CD4-positive, alpha-beta T cell (primary cell): Measurements from ENCODE around the gene FHDC1. TPM values are rescaled to one million over a fixed set of nuclear protein-coding genes. Genes with fewer than 3 reads are reported as not detected.

ENCODE experiments used
- ATAC-seq: fragments of 200-7000 bp; cut with Tn5 transposase; one replicate; pipeline ENCODE4 v1.10.0; 2022; ENCODE audit warnings: mild to moderate bottlenecking; ENCODE audit not compliant: poor library complexity
- CTCF ChIA-PET: fragments of 350-600 bp; sonication (Branson Sonifier 250); formaldehyde crosslinking; loops from one replicate; lab custom pipeline; 2021; ENCODE audit warnings: antibody characterized with exemption, inconsistent platforms; lab: Charles Lee
- POLR2A ChIA-PET: fragments of 350-600 bp; sonication (Branson Sonifier 250); formaldehyde crosslinking; loops from one replicate; lab custom pipeline; 2021; ENCODE audit warnings: antibody characterized with exemption, inconsistent platforms; lab: Charles Lee
- DNase-seq, 14 experiments: peaks; one replicate each; pipeline ENCODE4 v3.0.0-alpha.2; 2013 to 2020; ENCODE audit warnings: mixed read lengths in 2 of 14
- H3K27ac ChIP-seq, 2 donors: one replicate each; pipeline versions ENCODE4 v1.5.1 to v1.7.0; 2013; ENCODE audit warnings: low read length in 2 of 2, low read depth in 1 of 2, mild to moderate bottlenecking in 1 of 2
- H3K27me3 ChIP-seq, 2 experiments: 1 replicate in 1 of 2; 2 replicates in 1 of 2; pipeline versions ENCODE4 v1.6.1 to v1.7.0; 2013; ENCODE audit warnings: low read length in 2 of 2, control low read depth in 1 of 2, mild to moderate bottlenecking in 1 of 2, moderate library complexity in 1 of 2; ENCODE audit not compliant: insufficient read depth in 2 of 2, control insufficient read depth in 1 of 2
- H3K36me3 ChIP-seq: one replicate; pipeline ENCODE4 v1.6.1; 2013; ENCODE audit warnings: low read length, control low read depth; ENCODE audit not compliant: insufficient read depth
- H3K4me1 ChIP-seq: one replicate; pipeline ENCODE4 v1.6.1; 2013; ENCODE audit warnings: low read length, control low read depth; ENCODE audit not compliant: insufficient read depth
- H3K4me3 ChIP-seq: one replicate; pipeline ENCODE4 v1.5.1; 2013; ENCODE audit warnings: mild to moderate bottlenecking, low read length, moderate library complexity
- H3K9me3 ChIP-seq, 2 experiments: 1 replicate in 1 of 2; 2 replicates in 1 of 2; pipeline versions ENCODE4 v1.6.1 to v1.7.0; 2013; ENCODE audit warnings: low read length in 2 of 2, mild to moderate bottlenecking in 2 of 2, control low read depth in 1 of 2, moderate library complexity in 1 of 2; ENCODE audit not compliant: control insufficient read depth in 1 of 2, insufficient read depth in 1 of 2
- H3K27ac Mint-ChIP-seq: one replicate; pipeline ENCODE4 v1.8.0; 2020; ENCODE audit warnings: mixed read lengths
- H3K27me3 Mint-ChIP-seq: one replicate; pipeline ENCODE4 v1.8.0; 2021; ENCODE audit warnings: mixed read lengths
- H3K36me3 Mint-ChIP-seq: one replicate; pipeline ENCODE4 v1.8.0; 2021; ENCODE audit warnings: low read depth, mixed read lengths
- H3K4me1 Mint-ChIP-seq: one replicate; pipeline ENCODE4 v1.8.0; 2021; ENCODE audit warnings: low read depth, mixed read lengths
- H3K4me3 Mint-ChIP-seq: one replicate; pipeline ENCODE4 v1.8.0; 2020; ENCODE audit warnings: mild to moderate bottlenecking, mixed read lengths
- H3K9me3 Mint-ChIP-seq: one replicate; pipeline ENCODE4 v1.8.0; 2020; ENCODE audit warnings: mixed read lengths
- intact Hi-C, 2 experiments: fragments of 100-400 bp; cut with DNase I in 1 of 2; cut with micrococcal nuclease in 1 of 2; formaldehyde crosslinking; loops; one replicate each; pipeline versions ENCODE4 v1.15.1 to v1.9.0; 2023 to 2025; cut with DNase I, micrococcal nuclease
- total RNA-seq, 174 experiments: library from RNA in 2 of 174; stranded (reverse) in 2 of 174; gene quantifications; one replicate each; pipeline ENCODE4 v1.2.3 and lab custom pipeline; 2021 to 2026
- TF ChIP-seq, protein P1 (sequence below): fragments of 200-600 bp; IDR thresholded peaks from one replicate; pipeline ENCODE4 v1.8.0; 2022; ENCODE audit warnings: antibody characterized with exemption, mild to moderate bottlenecking

The FHDC1 gene
- total RNA-seq, 2 experiments from 2014 or later, result 0.03 TPM; not detected in 1

DNA sequence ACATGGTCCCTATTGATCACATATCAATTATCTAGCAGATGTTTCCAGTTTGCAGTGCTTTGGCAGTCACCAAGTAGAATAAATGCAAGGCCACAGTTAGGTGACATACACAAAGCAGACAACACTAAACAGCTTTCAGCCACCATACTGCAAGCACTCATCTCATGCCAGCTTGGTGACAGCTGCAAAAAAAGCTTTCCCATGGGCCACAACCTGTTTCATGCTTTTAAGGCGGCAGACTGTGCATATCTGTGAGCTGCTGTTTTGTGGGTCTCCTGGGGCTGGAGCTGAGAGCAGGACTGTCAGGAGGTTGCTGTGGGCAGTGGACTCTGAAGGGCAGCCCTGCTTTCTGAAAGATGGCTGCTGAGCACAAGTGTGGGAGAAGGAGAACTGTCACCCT is 82.6 kb downstream of the FHDC1 start:
- no peak overlapping the region for H3K4me3 ChIP-seq
- Mint-ChIP-seq H3K9me3 (no peaks in the 10 kb centered on the region), H3K27ac (no peak overlapping the region), H3K27me3 (no peaks in the 10 kb centered on the region), H3K36me3 (no peaks in the 10 kb centered on the region), H3K4me3 (no peak overlapping the region), H3K4me1 (no peaks in the 10 kb centered on the region)
- H3K27ac ChIP-seq, result no peak overlapping the region
- ATAC-seq (no peak), DNase-seq (no peak)
- no peaks in the 10 kb centered on the region for H3K36me3 ChIP-seq
- intact Hi-C loops, result no loop called here
- TF ChIP-seq, protein P1, sequence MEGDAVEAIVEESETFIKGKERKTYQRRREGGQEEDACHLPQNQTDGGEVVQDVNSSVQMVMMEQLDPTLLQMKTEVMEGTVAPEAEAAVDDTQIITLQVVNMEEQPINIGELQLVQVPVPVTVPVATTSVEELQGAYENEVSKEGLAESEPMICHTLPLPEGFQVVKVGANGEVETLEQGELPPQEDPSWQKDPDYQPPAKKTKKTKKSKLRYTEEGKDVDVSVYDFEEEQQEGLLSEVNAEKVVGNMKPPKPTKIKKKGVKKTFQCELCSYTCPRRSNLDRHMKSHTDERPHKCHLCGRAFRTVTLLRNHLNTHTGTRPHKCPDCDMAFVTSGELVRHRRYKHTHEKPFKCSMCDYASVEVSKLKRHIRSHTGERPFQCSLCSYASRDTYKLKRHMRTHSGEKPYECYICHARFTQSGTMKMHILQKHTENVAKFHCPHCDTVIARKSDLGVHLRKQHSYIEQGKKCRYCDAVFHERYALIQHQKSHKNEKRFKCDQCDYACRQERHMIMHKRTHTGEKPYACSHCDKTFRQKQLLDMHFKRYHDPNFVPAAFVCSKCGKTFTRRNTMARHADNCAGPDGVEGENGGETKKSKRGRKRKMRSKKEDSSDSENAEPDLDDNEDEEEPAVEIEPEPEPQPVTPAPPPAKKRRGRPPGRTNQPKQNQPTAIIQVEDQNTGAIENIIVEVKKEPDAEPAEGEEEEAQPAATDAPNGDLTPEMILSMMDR, result no peak
- H3K4me1 ChIP-seq, result peaks cover 3% of the 10 kb centered on the region
- POLR2A ChIA-PET, result no interaction called here
- H3K9me3 ChIP-seq, result no peaks in the 10 kb centered on the region
- no peaks in the 10 kb centered on the region for H3K27me3 ChIP-seq
- CTCF ChIA-PET, result no interaction called here

DNA sequence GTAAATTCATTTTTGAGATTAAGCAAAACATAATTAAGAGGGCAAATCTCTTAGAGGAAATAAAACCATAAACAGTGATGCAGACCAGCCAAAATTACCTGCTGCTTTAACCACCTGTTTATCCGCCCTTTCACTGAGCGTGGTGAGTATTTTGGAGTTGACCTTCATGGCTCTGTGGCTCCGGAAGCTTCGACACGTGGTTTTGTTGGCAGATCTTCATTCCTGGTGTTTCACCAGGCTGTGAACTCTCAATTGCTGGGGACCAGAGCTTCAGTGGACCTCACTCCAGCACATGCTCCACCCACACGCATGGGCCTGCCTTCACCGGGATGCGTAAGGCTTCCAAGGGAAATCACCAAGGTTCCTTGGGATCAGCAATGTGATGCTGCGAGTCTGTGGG is 83.8 kb downstream of the FHDC1 start:
- H3K4me1 ChIP-seq, result peaks cover 3% of the 10 kb centered on the region
- H3K36me3 Mint-ChIP-seq, result no peaks in the 10 kb centered on the region
- H3K27ac ChIP-seq, result no peak overlapping the region
- H3K27me3 Mint-ChIP-seq, result no peaks in the 10 kb centered on the region
- H3K9me3 ChIP-seq, result no peaks in the 10 kb centered on the region
- H3K9me3 Mint-ChIP-seq, result no peaks in the 10 kb centered on the region
- H3K27ac Mint-ChIP-seq, result no peak overlapping the region
- intact Hi-C loops, result no loop called here
- ChIA-PET CTCF (no interaction called here), POLR2A (no interaction called here)
- H3K27me3 ChIP-seq, result no peaks in the 10 kb centered on the region
- DNase-seq (no peak), ATAC-seq (no peak)
- no peak overlapping the region for H3K4me3 Mint-ChIP-seq
- H3K4me1 Mint-ChIP-seq, result no peaks in the 10 kb centered on the region
- TF ChIP-seq, protein P1, result no peak
- no peaks in the 10 kb centered on the region for H3K36me3 ChIP-seq
- no peak overlapping the region for H3K4me3 ChIP-seq

DNA sequence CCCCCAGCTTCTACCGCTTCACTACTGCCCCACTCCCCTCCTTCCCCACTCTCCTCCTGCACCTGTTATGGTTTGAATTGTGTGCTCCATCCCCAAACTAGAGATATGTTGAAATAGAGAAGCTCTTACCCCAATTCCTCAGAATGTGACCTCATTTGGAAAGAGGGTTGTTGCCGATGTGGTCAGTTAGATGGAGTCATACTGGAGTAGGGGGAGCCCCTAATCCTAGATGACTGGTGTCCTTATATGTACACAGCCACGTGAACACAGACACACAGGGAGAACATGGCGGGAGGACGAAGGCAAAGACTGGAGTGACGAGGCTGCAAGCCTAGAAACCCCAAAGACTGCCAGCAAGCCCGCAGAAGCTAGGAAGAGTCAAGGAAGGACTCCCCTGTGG is 84.3 kb downstream of the FHDC1 start:
- no peak overlapping the region for H3K27ac Mint-ChIP-seq
- no peak for DNase-seq
- H3K36me3 Mint-ChIP-seq, result no peaks in the 10 kb centered on the region
- Histone ChIP-seq H3K27me3 (no peaks in the 10 kb centered on the region), H3K9me3 (no peaks in the 10 kb centered on the region), H3K4me3 (no peak overlapping the region), H3K36me3 (no peaks in the 10 kb centered on the region), H3K27ac (no peak overlapping the region), H3K4me1 (peaks cover 3% of the 10 kb centered on the region)
- intact Hi-C loops, result no loop called here
- H3K4me1 Mint-ChIP-seq, result no peaks in the 10 kb centered on the region
- no peak overlapping the region for H3K4me3 Mint-ChIP-seq
- TF ChIP-seq, protein P1, result no peak
- ChIA-PET POLR2A (no interaction called here), CTCF (no interaction called here)
- H3K9me3 Mint-ChIP-seq, result no peaks in the 10 kb centered on the region
- H3K27me3 Mint-ChIP-seq, result no peaks in the 10 kb centered on the region
- no peak for ATAC-seq
